OCI-LY1 (cell line): ENCODE results near the gene RORB.

ENCODE experiments used
- H2AFZ ChIP-seq: fragments of 200-600 bp; sonication (generic), shearing (Covaris generic); 2 replicates; pipeline ENCODE4 v1.6.0; 2014; ENCODE audit warnings: antibody characterized with exemption, mild to moderate bottlenecking, low read length
- H3F3A ChIP-seq: fragments of 200-600 bp; sonication (generic), shearing (Covaris generic); 2 replicates; pipeline ENCODE4 v1.6.0; 2014; ENCODE audit warnings: mild to moderate bottlenecking, antibody characterized with exemption, low read length, moderate library complexity; ENCODE audit not compliant: insufficient read depth
- H3K27ac ChIP-seq: fragments of 200-600 bp; sonication (generic); 2 replicates; pipeline ENCODE4 v1.5.1; 2014; ENCODE audit warnings: low read length, mixed run types, mild to moderate bottlenecking, low read depth; ENCODE audit not compliant: poor library complexity, severe bottlenecking
- H3K27me3 ChIP-seq: fragments of 200-600 bp; sonication (generic); 2 replicates; pipeline ENCODE4 v1.6.0; 2014; ENCODE audit warnings: antibody characterized with exemption, mild to moderate bottlenecking, low read length, moderate library complexity; ENCODE audit not compliant: insufficient read depth
- H3K36me3 ChIP-seq: fragments of 200-600 bp; sonication (generic); 2 replicates; pipeline ENCODE4 v1.6.1; 2014; ENCODE audit warnings: mild to moderate bottlenecking, antibody characterized with exemption, low read length, moderate library complexity, mixed read lengths; ENCODE audit not compliant: insufficient read depth
- H3K4me1 ChIP-seq: fragments of 200-600 bp; sonication (generic); 2 replicates; pipeline ENCODE4 v1.5.1; 2014; ENCODE audit warnings: mild to moderate bottlenecking, low read length, moderate library complexity; ENCODE audit not compliant: insufficient read depth, severe bottlenecking
- H3K4me2 ChIP-seq: fragments of 200-600 bp; sonication (generic), shearing (Covaris generic); 2 replicates; pipeline ENCODE4 v1.6.1; 2014; ENCODE audit warnings: low read length
- H3K4me3 ChIP-seq: fragments of 200-600 bp; sonication (generic); 2 replicates; pipeline ENCODE4 v1.5.1; 2014; ENCODE audit warnings: low read length, low read depth, mild to moderate bottlenecking, mixed read lengths; ENCODE audit not compliant: poor library complexity, severe bottlenecking
- H3K79me2 ChIP-seq: fragments of 200-600 bp; shearing (Covaris generic); 2 replicates; pipeline ENCODE4 v1.6.1; 2016; ENCODE audit warnings: mixed run types, low read length, mixed read lengths; ENCODE audit not compliant: insufficient read depth
- H3K9ac ChIP-seq: fragments of 200-600 bp; sonication (generic), shearing (Covaris generic); 2 replicates; pipeline ENCODE4 v1.6.1; 2014; ENCODE audit warnings: mild to moderate bottlenecking, low read length, mixed read lengths
- H3K9me2 ChIP-seq: fragments of 200-600 bp; sonication (generic), shearing (Covaris generic); 2 replicates; pipeline ENCODE4 v1.6.1; 2014; ENCODE audit warnings: low read depth, mild to moderate bottlenecking, low read length, mixed read lengths
- H3K9me3 ChIP-seq: fragments of 200-600 bp; shearing (Covaris generic); 2 replicates; pipeline ENCODE4 v1.6.1; 2014; ENCODE audit warnings: low read length, mixed read lengths
- H4K20me1 ChIP-seq: fragments of 200-600 bp; sonication (generic), shearing (Covaris generic); 2 replicates; pipeline ENCODE4 v1.6.0; 2016; ENCODE audit warnings: mild to moderate bottlenecking, low read length; ENCODE audit not compliant: insufficient read depth
- CTCF ChIP-seq: fragments of 200-600 bp; sonication (generic), shearing (Covaris generic); IDR thresholded peaks from 2 replicates; pipeline ENCODE4 v1.5.1; 2017; ENCODE audit warnings: mild to moderate bottlenecking, antibody characterized with exemption, low read length, moderate library complexity, mixed read lengths
- EZH2 ChIP-seq: fragments of 200-600 bp; sonication (generic), shearing (Covaris generic); IDR thresholded peaks from 2 replicates; pipeline ENCODE4 v1.8.0; 2017; ENCODE audit warnings: borderline replicate concordance, mixed run types, mild to moderate bottlenecking, antibody characterized with exemption, low read length, moderate library complexity, mixed read lengths

Gene RORB

GRCh38 chr9:74573640-74574191, 76.6 kb downstream of the RORB start:
- Histone ChIP-seq H3K9me3 (no peaks in the 10 kb centered on the region), H2AFZ (no peak overlapping the region), H3K4me1 (no peaks in the 10 kb centered on the region), H3K79me2 (no peaks in the 10 kb centered on the region), H3K36me3 (no peaks in the 10 kb centered on the region), H3F3A (no peaks in the 10 kb centered on the region), H3K4me3 (no peak overlapping the region), H4K20me1 (no peaks in the 10 kb centered on the region), H3K9ac (no peak overlapping the region), H3K27me3 (peaks cover 5% of the 10 kb centered on the region; the same call in 1 of the 2 replicates), H3K27ac (no peak overlapping the region), H3K4me2 (no peak overlapping the region), H3K9me2 (no peaks in the 10 kb centered on the region)
- TF ChIP-seq EZH2 (no peak), CTCF (no peak)

GRCh38 chr9:74576176-74576575, 79.0 kb downstream of the RORB start:
- H2AFZ ChIP-seq = no peak overlapping the region
- no peak overlapping the region for H3K4me2 ChIP-seq
- no peaks in the 10 kb centered on the region for H3K9me2 ChIP-seq
- H3F3A ChIP-seq = no peaks in the 10 kb centered on the region
- H3K79me2 ChIP-seq = no peaks in the 10 kb centered on the region
- H3K27ac ChIP-seq = no peak overlapping the region
- no peaks in the 10 kb centered on the region for H3K36me3 ChIP-seq
- H4K20me1 ChIP-seq = no peaks in the 10 kb centered on the region
- H3K27me3 ChIP-seq = peaks cover 5% of the 10 kb centered on the region; the same call in 1 of the 2 replicates
- TF ChIP-seq EZH2 (no peak), CTCF (no peak)
- H3K4me3 ChIP-seq = no peak overlapping the region
- no peaks in the 10 kb centered on the region for H3K9me3 ChIP-seq
- H3K9ac ChIP-seq = no peak overlapping the region
- no peaks in the 10 kb centered on the region for H3K4me1 ChIP-seq

- no peak overlapping the region for H3K9ac ChIP-seq
- H3K9me2 ChIP-seq = no peaks in the 10 kb centered on the region
- H2AFZ ChIP-seq = no peak overlapping the region
- H4K20me1 ChIP-seq = no peaks in the 10 kb centered on the region
- H3K9me3 ChIP-seq = no peaks in the 10 kb centered on the region
- no peaks in the 10 kb centered on the region for H3K27me3 ChIP-seq
- H3K36me3 ChIP-seq = no peaks in the 10 kb centered on the region
- no peaks in the 10 kb centered on the region for H3K4me1 ChIP-seq
- no peaks in the 10 kb centered on the region for H3F3A ChIP-seq
- H3K4me2 ChIP-seq = no peak overlapping the region
- no peak overlapping the region for H3K4me3 ChIP-seq
- TF ChIP-seq CTCF = peak; percentile 53
- no peak for TF ChIP-seq EZH2
- H3K79me2 ChIP-seq = no peaks in the 10 kb centered on the region
- no peak overlapping the region for H3K27ac ChIP-seq
Observed at GRCh38 chr9:74577956-74578355, 80.8 kb downstream of the RORB start.
